GM19438 (cell line): ENCODE results near the gene IL18RAP.

Source experiments
- ATAC-seq: cut with Tn5 transposase; IDR thresholded peaks from one replicate; pipeline ENCODE4 v1.9.1; 2021; ENCODE audit warnings: low read depth; ENCODE audit not compliant: unreplicated experiment

Gene IL18RAP

GRCh38 chr2:102451968-102452367, 29.0 kb downstream of the IL18RAP start:
- ATAC-seq = no peak

GRCh38 chr2:102453501-102453900, 30.5 kb downstream of the IL18RAP start:
- ATAC-seq = no peak

GRCh38 chr2:102455061-102455670, 32.2 kb downstream of the IL18RAP start:
- no peak for ATAC-seq

DNA sequence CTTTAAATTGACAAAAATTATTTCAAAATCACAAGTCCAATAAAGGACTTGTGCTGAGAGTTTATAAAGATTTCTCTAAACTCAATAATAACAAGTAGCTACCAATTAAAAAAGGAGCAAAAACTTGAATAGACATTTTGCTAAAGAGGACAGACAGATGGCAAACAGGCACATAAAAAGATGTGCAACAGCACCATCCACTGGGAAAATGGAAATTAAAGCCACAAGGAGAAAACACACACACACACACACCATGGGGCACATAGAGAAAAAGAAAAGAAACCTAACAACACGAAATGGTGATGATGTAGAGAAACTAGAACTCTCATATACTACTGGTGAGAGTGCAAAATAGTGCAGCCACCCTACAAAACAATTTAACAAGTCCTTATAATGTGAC, 37.5 kb downstream of the IL18RAP start:
- ATAC-seq = no peak

DNA sequence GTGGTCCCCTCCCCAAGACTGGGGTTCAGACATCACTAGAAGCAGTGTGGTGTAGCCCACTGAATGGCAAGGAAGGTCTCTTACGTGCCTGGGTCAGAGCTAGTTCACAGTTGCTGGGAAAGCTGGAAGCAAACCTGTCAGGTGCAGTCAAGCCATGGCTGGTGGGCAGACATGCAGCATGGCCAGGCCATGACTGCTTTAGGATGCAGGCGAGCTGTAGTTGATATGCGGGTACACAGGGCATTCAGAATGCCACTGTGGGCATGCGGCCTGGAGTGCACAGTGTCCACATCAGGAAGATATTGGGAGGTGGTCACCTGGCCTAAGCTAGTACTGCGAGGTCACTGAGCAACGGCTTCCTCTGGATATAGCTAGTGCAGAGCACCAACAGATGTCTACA, 38.2 kb downstream of the IL18RAP start:
- no peak for ATAC-seq

GRCh38 chr2:102463160-102463559, 40.2 kb downstream of the IL18RAP start:
- ATAC-seq = no peak

DNA sequence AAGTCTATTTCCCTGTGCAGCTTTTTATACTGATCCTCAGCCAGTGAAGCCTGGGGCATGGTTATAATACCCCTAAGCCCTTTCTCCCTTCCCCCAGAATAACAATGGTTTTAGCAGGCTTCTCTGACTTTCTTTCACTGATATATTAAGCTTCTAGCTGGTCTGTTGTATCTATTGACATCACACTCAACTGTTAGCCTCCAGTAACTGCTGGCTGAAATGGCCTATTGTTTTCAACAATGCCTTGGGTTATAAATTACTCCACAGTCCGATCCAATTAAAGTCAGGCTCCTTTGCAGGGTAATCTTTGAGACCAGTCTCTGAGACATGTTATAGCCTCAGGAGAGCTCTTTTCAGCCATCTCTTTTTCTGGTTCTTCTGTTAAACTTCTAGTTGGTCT, 47.2 kb downstream of the IL18RAP start:
- no peak for ATAC-seq

- no peak for ATAC-seq
Measured at GRCh38 chr2:102473020-102473419, 50.1 kb downstream of the IL18RAP start, which contains the start of gene SLC9A4. Gene SLC9A4 (plus strand): TSS chr2:102473226. CDS start chr2:102473760, 534 bp downstream.

DNA sequence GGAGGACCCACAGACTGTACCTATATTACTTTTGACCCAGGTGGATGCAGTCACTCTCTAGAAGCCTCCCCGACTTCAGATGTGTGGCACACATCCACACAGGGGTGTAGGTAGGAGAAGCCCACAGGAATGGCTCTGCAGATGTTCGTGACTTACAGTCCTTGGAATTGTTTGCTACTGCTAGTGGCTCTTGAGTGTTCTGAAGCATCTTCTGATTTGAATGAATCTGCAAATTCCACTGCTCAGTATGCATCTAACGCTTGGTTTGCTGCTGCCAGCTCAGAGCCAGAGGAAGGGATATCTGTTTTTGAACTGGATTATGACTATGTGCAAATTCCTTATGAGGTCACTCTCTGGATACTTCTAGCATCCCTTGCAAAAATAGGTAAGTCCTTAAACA, 50.7 kb downstream of the IL18RAP start:
- ATAC-seq = no peak

GRCh38 chr2:102474785-102475184, 51.8 kb downstream of the IL18RAP start:
- ATAC-seq = no peak

DNA sequence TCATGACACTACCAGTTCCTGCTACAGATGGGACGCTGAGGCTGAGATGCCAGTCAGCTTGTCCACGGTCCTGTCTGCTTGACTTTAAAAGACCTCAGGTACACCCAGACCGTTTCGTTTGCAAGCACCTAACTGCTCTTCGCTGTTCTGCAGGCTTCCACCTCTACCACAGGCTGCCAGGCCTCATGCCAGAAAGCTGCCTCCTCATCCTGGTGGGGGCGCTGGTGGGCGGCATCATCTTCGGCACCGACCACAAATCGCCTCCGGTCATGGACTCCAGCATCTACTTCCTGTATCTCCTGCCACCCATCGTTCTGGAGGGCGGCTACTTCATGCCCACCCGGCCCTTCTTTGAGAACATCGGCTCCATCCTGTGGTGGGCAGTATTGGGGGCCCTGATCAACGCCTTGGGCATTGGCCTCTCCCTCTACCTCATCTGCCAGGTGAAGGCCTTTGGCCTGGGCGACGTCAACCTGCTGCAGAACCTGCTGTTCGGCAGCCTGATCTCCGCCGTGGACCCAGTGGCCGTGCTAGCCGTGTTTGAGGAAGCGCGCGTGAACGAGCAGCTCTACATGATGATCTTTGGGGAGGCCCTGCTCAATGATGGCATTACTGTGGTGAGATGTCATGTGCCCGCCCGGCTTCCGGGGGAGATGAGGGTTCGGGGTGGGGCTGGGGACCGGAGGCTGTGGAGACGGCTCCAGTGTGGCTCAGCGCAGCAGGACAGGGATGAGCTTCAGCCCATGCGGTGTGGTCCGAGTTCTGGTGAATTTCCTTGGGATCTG, 55.9 kb downstream of the IL18RAP start:
- no peak for ATAC-seq

DNA sequence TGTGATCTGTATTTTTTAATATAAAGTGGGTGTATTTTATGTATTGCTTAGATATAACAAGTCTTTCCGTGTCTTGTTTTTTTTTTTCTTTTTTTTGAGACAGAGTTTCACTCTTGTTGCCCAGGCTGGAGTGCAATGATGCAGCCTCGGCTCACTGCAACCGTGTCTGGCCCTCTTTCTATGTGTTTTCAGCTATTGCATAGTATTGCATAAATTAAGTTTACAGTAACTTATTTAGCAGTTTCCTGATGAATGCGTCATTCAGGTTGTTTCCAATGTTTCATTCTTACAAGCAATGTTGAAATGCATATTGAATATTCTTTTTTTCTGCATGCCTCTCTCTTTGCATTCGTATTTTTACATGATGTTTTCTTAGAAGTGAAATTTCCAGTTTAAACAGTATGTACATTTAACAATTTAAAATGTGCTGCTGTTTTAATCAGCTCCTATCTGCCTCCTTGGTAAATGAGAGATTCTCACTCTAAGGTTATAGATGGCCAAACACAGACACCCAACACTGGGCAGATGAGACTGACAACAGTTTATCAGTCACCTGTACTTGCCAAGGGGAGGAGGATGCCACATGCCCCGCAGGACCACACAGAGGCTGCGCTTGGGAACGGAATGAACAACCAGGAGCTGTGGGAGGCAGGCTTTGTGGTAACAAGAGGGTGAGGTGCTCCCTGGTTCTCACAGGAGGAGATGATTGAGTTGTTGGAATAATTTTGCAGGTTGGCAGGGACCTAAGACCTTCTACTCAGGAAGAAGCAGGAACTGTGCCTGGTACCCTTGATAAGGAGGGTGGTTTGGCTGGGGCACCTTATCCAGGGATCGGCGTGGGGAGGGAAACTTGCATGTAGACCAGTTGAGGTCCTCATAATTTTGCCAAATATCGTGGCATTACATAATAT, 57.6 kb downstream of the IL18RAP start:
- no peak for ATAC-seq

GRCh38 chr2:102481931-102482330, 59.0 kb downstream of the IL18RAP start:
- ATAC-seq = no peak

GRCh38 chr2:102483086-102483485, 60.1 kb downstream of the IL18RAP start:
- no peak for ATAC-seq

DNA sequence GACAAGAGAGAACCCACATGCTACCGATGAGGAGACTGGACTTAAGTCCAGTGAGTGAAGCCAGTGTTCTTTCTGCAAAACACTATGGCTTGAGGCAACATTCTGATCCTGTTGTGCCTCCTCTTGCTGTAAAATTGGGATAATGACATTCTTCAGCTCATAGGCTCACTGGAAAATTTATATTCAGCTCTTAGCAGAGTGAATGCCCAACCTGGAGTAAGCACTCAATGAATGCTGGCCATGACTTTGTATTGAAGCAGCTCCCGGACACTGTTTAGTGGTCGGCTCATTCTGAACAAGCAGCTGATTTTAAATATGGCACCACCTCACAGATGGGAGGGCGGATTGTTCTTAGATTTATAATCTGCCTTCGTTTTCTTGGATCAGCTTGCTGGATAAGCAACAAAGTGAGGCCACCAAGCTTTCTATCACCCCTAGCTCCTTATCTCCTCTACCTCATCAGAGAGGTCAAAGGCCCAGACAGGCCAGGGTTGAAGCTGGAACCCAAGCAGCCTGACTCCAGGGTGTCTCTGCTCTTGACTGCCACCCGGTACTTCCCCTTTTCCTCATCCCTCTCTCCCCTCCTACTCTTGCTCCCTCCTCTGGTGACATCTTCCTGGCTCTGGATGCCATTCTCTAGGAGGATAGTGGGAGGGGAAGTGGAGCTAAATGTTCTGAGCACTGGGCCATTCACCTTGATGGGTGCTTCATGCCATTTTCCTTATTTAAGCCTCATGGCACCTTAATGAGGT, 61.5 kb downstream of the IL18RAP start:
- ATAC-seq = no peak

- ATAC-seq = no peak
Measured at GRCh38 chr2:102485147-102485785, 62.3 kb downstream of the IL18RAP start.

GRCh38 chr2:102486941-102487702, 64.2 kb downstream of the IL18RAP start:
- no peak for ATAC-seq

- ATAC-seq = no peak
Measured at GRCh38 chr2:102487761-102488462, 65.0 kb downstream of the IL18RAP start.

- ATAC-seq = no peak
Measured at GRCh38 chr2:102489646-102490045, 66.7 kb downstream of the IL18RAP start.
